HG03575 (cell line): Measurements from ENCODE around the gene MYH10.
"Not testable (repeated sequence)": the region's sequence is repeated elsewhere in the genome, so short reads cannot be mapped to it uniquely, and the experiment has no call there.

Experiments used
- ATAC-seq: cut with Tn5 transposase; IDR thresholded peaks from one replicate; pipeline ENCODE4 v1.9.1; 2021; ENCODE audit not compliant: unreplicated experiment, insufficient number of reproducible peaks, low FRiP score; ENCODE audit errors: extremely low read depth

The MYH10 gene

GRCh38 chr17:8572764-8573163, 57.8 kb downstream of the MYH10 start:
- ATAC-seq, result no peak

- ATAC-seq, result no peak
Measured at GRCh38 chr17:8563981-8564602, 66.4 kb downstream of the MYH10 start.

GRCh38 chr17:8563024-8563776, 67.3 kb downstream of the MYH10 start:
- ATAC-seq, result no peak

- no peak for ATAC-seq
Measured at GRCh38 chr17:8558144-8558543, 72.4 kb downstream of the MYH10 start.

GRCh38 chr17:8557176-8557806, 73.2 kb downstream of the MYH10 start:
- no peak for ATAC-seq

GRCh38 chr17:8556074-8556473, 74.5 kb downstream of the MYH10 start:
- ATAC-seq, result no peak

GRCh38 chr17:8555062-8555461, 75.5 kb downstream of the MYH10 start:
- no peak for ATAC-seq

- ATAC-seq, result no peak
Measured at GRCh38 chr17:8552577-8553320, 77.8 kb downstream of the MYH10 start.

GRCh38 chr17:8542599-8543502, 87.7 kb downstream of the MYH10 start:
- no peak for ATAC-seq

- ATAC-seq, result not testable (repeated sequence)
Measured at GRCh38 chr17:8539976-8540375, 90.5 kb downstream of the MYH10 start.

GRCh38 chr17:8537734-8538133, 92.8 kb downstream of the MYH10 start:
- no peak for ATAC-seq

- ATAC-seq, result no peak
Measured at GRCh38 chr17:8534498-8535188, 95.9 kb downstream of the MYH10 start.

GRCh38 chr17:8532021-8532420, 98.5 kb downstream of the MYH10 start:
- no peak for ATAC-seq

- ATAC-seq, result no peak
Measured at GRCh38 chr17:8522577-8522976, 107.9 kb downstream of the MYH10 start.

GRCh38 chr17:8520981-8521380, 109.5 kb downstream of the MYH10 start:
- ATAC-seq, result no peak

- no peak for ATAC-seq
Measured at GRCh38 chr17:8518850-8519249, 111.7 kb downstream of the MYH10 start.

GRCh38 chr17:8518326-8518725, 112.2 kb downstream of the MYH10 start:
- ATAC-seq, result no peak

GRCh38 chr17:8514801-8515200, 115.7 kb downstream of the MYH10 start:
- no peak for ATAC-seq
